Hindlimb muscle (tissue), 1 donor: ENCODE data around the gene BLVRA. TPM values are rescaled to one million over a fixed set of nuclear protein-coding genes. Genes with fewer than 3 reads are reported as not detected.
"Not testable (repeated sequence)": the region's sequence is repeated elsewhere in the genome, so short reads cannot be mapped to it uniquely, and the experiment has no call there.

Experiments
- DNase-seq: peaks from one replicate; pipeline ENCODE4 v3.0.0-alpha.2; 2013
- polyA plus RNA-seq: library from polyadenylated mRNA; unstranded; fragments of 120-200 nt; gene quantifications from one replicate; pipeline ENCODE4 v1.2.1, GENCODE V29; 2013; ENCODE audit not compliant: insufficient read length

The BLVRA gene, protein sequence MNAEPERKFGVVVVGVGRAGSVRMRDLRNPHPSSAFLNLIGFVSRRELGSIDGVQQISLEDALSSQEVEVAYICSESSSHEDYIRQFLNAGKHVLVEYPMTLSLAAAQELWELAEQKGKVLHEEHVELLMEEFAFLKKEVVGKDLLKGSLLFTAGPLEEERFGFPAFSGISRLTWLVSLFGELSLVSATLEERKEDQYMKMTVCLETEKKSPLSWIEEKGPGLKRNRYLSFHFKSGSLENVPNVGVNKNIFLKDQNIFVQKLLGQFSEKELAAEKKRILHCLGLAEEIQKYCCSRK
- polyA plus RNA-seq, result 29.3 TPM

DNA sequence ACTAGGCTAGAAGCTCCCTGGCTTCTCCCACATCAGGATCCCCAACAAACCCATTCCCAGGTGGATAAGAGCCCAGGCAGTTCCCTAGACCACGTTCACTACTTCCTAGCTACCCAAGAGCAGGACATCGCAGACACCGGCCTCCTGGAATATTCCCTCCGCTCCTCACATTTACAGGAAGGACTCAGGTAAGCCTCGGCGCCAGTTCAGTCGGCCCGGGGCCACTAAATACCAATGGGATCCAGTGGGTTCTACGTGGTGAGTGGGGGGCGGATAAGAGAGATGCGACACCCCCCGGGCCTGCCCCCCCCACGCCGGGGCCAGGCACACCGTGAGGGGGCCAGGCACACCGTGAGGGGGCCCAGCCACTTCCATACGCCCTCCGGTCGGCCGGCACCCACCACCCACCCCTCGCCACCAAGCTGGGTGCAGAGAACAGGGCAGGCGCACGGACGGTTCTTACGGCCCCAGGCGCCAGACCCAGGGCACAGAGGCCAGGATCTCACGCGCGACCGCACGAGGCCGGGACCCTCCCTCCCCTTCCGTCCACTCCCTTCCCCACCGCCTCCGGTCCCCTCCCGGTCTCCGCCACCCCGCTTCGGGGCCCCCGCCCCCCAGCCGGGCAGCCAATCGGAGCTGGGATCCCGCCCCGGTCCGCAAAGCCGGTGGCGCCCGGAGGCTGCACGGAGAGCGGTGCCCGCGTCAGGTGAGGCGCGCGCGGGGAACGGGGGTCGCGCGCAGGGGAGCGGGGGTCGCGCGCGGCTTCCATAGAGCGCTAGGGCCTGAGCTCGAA lies at the start of gene BLVRA:
TSS of gene BLVRA (plus strand) at position 652 of the 793 bp plus-strand sequence. CDS start 12,479 bp downstream, outside the sequence.
- peak; percentile 72 for DNase-seq

DNA sequence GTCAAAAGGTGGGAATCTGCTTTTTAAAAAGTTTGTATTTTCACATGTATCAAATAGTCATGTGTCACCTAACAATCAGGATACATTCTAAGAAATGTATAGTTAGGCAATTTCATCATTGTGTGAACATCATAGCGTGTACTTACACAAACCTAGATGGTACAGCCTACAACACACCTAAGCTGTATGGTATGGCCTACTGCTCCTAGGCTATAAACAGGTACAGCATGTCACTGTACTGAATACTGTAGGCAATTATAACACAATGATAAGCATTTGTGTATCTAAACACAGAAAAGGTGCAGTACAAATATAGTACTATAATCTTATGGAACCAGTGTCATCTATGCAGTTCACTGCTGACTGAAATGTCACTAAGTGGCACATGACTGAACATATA lies 47.0 kb upstream of the BLVRA start:
- DNase-seq, result no peak

DNA sequence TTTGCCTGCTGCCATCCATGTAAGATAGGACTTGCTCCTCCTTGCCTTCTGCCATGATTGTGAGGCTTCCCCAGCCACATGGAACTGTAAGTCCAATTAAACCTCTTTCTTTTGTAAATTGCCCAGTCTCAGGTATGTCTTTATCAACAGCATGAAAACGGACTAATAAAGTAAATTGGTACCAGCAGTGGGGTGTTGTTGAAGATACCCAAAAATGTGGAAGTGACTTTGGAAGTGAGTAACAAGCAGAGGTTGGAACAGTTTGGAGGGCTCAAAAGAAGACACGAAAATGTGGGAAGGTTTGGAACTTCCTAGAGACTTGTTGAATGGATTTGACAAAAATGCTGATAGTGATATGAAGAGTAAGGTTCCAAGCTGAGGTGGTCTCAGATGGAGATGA lies 42.5 kb upstream of the BLVRA start:
- not testable (repeated sequence) for DNase-seq

DNA sequence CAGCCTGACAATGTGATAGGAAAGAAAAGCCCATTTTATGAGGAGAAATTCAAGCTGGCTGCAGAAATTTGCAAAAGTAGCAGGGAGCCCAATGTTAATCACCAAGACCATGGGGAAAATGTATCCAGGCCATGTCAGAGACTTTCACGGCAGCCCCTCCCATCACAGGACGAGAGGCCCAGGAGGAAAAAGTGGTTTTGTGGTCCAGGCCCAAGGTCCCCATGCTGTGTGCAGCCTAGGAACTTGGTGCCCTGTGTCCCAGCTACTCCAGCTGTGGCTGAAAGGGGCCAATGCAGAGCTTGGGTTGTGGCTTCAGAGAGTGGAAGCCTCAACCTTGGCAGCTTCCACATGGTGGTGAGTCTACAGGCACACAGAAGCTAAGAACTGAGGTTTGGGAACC lies 41.9 kb upstream of the BLVRA start:
- no peak for DNase-seq

DNA sequence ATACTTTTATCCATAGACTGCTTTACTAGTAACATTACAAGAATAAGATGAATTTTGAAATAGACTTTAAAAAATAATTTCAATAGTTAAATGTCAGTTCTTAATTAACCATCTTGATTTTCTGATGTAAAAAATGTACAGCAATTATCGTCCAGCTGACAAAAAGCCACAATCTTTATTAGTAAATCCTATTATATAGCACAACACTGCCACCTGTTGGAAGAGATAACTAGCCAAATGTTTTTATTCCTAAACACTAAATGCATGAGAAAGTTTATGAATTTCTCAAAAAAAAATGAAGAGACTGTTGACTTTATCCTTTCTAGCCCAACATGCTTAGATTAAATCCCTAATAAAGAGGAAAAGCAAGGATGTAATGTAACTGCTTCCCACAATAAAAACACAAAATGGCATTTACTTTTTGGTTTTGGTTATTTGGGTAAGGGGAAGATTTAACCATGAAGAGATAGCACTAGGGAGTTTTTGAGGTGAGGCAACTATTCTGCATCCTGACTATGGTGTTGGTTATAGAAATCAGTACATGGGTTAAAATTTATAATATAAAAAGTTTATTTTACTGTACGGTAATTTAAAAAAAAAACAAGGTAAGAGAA lies 37.2 kb upstream of the BLVRA start:
- DNase-seq, result peak; percentile 42

DNA sequence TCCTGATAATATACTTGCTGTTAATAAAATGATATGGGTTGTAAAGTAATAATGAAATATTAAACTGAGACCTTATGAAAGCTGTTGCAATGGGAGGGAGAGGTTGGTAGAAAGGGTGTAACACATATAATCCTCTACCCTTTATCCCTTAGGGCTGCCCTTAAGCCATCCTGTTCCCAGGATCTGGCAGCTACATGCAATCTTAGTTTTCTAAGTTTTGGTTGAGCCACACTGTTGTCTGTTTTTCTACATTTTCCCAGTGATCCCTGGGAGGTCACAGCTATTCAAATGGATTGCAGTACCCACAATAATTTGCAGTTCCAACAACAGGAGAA lies 35.5 kb upstream of the BLVRA start:
- no peak for DNase-seq

DNA sequence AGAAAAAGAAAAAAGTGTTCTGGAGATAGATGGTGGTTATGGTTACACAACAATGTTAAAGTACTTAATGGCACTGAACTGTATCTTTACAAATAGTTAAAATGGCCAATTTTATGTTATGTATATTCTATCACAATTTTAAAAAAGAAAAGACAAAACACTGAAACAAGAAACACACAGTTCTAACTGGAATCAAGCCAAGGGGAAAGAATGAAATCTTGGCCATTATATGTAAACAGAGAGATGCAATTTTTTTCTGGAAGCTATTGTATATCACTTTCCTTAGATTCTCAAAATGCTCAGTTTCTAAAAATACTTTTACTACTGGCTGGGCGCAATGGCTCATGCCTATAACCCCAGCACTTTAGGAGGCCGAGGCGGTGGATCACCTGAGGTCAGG lies 33.2 kb upstream of the BLVRA start:
- DNase-seq, result no peak

DNA sequence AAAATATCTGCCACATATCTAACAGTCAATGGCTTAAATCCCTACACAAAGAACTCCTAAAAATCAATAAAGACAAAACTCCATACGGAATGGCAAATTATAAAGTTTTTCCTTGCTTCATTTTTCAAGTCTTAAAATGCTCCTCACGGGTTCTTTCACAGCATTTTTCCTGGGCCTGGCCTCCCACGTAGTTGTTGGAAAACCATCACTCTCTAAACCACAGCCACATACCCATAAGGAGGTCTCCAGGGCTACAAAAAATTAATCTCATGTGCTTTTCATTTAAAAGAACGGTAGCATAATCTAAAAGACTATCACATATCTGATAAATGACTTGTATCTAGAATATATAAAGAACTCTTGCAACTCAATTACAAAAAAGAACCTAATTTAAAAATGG lies 32.0 kb upstream of the BLVRA start:
- no peak for DNase-seq

DNA sequence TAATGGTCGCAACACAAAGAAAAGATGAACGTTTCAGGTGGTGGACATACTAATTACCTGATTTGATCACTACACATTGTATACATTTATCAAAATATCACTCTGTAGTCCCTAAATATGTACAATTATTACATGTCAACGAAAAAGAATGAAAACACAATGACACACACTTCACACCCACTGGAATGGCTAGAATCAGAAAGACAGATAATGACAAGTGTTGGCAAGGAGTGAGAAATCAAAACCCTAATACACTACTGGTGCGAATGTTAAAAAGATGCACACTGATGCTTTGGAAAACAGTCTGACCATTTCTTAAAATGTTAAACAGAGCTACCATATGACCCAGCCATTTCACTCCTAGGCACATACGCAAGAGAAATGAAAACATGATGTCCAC lies 31.5 kb upstream of the BLVRA start:
- no peak for DNase-seq

DNA sequence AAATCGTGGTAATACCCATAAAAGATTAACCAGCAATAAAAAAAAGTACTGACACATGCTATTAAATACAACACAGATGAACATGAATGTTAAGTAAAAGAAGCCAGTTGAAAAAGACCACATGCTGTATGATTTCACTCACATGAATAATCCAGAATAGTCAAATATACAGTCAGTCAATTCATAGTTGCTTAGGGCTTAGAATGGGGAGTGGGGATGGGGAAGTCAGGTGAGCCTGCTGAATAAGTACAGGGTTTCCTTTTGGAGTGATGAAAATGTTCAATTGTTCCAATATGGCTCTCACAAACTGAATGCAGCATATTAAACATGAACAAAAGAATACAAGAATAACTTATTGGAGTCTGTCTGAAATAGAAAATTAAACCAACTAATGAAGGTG lies 31.0 kb upstream of the BLVRA start:
- DNase-seq, result no peak

DNA sequence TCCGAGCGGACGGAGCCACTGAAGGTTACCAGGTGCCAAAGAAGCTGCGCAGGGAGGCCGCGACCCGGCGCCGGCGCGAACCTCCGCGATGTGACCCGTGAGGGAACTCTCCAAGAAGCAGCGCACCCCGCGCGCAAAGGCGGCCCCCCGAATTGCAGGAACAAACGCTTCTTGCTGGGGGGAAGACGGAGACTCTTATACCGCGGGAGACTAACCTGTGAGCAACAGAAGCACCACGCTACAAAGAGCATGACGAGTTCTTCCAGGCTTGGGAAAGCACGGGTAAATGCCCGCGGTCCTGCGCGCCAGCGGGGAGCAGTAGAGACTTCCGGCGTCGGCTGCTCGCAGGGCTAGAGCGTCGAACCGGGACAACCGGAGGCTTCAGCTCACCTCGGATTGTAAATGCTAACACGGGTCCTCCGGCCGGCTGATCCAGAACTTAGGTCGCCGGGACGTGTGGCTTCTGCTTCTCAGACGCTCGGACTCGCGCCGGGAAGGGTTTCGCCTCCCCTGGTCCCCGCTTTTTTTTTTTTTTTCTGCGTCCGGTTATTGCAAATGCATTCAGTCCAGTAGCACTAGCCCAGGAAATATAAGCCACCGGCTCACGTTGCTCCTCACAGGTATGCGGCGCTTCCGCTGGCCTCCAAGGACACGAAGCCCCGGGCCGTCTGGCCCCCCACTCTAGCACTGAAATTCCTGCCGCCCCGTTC lies 29.1 kb upstream of the BLVRA start, which contains the start of gene COA1:
TSS of gene COA1 (minus strand) at position 310 of the 710 bp plus-strand sequence. CDS start 80,909 bp downstream, outside the sequence.
- DNase-seq, result peak; percentile 91

DNA sequence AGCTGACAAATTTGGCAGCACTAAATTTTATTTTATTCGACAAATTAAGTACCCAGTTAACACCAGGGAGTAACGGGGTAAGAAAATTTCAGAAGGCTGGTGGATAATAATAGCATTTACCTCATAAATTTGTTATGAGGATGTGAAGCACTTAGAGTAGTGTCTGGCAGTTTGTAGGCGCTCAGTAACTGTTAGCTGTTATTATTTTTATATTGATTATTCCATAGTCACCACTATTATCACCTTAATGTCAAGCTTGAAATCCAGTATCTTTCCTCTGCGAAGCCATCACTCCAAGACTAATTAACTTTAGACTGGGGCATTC lies 28.6 kb upstream of the BLVRA start:
- no peak for DNase-seq

DNA sequence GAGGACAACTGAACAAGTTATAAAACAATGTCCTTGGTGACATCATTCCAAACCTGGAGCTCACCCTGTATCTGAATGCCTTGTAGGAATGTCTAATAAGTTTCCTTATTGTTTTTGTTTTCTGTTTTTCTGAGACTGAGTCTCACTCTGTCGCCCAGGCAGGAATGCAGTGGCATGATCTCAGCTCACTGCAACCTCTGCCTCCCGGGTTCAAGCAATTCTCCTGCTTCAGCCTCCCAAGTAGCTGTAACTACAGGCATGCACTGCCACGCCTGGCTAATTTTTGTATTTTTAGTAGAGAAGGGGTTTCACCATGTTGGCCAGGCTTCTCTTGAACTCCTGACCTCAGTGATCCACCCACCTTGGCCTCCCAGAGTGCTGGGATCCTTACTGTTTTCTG lies 27.0 kb upstream of the BLVRA start:
- not testable (repeated sequence) for DNase-seq

DNA sequence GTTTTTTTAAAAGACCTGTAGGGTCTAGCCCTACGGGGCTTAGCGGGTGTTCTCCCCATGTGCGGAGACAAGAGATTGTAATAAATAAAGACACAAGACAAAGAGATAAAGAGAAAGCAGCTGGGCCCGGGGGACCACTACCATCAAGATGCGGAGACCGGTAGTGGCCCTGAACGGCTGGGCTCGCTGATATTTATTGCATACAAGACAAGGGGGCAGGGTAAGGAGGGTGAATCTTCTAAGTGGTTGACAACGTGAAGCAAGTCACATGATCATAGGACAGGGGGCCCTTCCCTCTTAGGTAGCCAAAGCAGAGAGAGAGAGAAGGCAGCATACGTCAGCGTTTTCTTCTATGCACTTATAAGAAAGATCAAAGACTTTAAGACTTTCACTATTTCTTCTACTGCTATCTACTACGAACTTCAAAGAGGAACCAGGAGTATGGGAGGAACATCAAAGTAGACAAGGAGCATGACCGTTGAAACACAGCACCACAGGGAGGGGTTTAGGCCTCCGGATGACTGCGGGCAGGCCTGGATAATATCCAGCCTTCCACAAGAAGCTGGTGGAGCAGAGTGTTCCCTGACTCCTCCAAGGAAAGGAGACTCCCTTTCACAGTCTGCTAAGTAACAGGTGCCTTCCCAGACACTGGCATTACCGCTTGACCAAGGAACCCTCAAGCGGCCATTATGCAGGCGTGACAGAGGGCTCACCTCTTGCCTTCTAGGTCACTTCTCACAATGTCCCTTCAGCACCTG lies 23.7 kb upstream of the BLVRA start:
- not testable (repeated sequence) for DNase-seq

DNA sequence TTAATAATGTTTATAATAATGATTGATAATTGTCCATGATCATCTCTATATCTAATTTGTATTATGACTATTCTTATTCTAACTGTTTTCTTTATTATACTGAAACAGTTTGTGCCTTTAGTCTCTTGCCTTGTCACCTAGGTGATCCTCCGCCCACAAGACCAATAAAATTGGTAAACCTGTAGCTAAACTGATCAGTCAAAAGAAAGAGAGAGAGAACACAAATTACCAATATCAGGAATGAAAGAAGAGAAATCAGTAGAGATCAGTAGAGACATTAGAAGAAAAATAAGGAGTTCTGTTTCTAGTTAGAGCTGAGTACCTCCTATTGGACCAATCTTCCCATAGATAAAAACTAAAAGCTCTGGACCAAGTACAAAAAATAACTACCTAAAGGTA lies 23.1 kb upstream of the BLVRA start:
- no peak for DNase-seq

DNA sequence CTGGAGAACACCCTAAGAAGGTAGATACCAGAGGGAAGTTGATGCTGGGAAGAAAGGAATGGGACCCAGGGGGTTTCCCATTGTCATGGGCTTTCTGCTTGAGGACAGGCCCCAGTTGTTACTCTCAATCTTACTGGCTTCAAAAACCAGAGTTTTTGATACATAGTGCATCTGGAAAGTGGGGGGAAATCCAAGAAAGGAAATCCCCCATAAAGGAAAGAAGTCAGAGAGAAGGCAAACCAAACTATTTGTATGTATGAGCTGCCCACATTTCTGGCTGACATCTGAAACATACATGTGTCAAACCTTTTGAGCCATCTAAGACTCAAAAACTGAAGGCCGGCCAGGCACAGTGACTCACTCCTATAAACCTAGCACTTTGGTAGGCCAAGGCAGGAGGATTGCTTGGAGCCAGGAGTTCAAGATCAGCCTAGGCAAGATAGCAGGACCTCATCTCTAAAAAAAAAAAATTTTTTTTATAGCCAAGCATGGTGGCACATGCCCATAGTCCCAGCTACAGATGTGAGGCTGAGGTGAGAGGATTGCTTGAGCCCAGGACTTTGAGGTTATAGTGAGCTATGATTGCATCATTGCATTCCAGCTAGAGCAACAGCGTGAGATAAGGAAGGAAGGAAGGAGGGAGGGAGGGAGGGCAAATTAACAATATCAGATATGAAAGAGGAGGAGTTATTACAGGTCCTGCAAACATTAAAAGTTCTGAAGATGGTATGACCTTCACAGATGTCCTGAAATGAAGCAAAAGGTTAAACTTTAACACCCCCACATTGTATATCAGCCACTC lies 22.5 kb upstream of the BLVRA start:
- no peak for DNase-seq

DNA sequence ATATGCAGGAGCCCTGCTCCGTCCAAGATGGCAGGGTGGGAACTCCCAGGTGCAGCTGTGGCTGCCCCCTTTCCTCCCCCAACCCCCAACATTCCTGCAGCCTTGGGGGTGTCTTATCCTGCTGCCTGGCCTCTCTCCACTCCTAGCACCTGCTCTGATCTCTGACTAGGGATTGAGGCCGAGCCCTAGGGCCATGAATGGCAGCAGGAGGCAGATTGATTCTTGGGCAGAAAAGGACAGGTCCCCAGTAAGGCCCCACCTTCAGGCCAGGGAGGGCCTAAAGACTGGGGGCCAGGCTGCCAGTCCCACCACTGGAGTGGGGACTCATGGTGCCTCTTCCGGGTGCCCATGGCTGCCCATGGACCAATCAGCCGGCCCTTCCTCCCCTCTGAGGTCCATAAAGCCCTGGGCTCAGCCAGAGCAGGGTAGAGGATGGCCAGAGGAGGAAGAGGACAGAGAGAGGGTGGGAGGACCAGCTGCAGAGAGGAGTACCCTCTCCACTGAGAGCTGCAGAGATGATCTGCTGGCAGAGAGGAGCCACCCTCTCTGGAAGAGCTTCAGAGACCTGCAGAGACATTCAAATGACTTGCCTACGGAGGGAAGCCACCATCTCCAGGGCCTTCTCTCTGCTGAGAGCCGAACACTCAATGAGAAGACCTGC lies 20.9 kb upstream of the BLVRA start:
- no peak for DNase-seq

DNA sequence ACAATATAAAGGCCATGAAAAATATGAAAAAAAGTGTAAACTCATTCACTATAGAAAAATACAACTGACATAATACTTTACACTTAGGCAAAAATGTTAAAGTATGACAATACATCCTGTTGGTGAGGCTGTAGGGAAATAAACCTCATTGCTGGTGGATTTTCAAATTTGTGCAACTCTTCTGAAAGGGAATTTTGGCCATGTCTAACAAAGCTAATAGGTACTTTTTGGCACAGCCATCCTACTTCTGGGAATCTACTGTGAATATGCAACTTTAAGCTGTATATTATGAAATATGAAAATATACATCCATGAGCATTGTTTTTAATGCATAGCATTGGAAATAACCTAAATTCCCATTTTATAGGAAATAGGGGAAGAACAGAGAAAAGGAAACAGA lies 15.8 kb upstream of the BLVRA start:
- no peak for DNase-seq

DNA sequence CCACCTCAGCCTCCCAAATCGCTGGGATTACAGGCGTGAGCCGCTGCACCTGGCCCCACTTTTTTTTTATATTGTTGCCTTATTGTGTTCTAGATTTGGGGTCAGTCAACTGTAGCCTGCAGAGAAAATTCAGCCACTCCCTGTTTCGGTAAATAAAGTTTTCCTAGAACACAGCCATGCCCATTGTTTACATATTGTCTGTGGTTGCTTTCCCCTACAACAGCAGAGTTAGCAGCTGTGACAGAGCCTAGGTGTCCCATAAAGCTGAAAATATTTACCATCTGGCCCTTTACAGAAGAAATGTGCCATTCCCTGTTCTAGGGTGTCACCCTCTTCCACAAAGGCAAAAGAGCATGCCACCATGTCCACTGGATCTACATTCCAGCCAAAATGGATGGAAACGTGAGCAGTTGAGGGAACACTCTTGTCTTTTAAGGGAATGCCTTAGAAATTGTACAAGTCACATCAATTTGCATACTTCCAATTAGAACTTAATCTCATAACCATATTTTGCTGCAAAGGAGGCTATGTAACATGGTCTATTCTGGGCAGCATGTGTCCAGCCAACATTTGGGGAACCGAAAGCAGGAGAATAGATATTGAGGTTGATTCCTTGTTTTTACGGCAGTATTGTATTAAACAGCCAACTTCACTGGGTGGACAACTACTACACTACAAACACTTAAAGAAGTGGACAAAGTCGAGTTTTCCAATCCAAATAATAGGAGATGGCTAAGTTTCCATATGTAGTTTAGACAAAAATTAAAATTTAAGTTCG lies 11.0 kb upstream of the BLVRA start:
- no peak for DNase-seq

DNA sequence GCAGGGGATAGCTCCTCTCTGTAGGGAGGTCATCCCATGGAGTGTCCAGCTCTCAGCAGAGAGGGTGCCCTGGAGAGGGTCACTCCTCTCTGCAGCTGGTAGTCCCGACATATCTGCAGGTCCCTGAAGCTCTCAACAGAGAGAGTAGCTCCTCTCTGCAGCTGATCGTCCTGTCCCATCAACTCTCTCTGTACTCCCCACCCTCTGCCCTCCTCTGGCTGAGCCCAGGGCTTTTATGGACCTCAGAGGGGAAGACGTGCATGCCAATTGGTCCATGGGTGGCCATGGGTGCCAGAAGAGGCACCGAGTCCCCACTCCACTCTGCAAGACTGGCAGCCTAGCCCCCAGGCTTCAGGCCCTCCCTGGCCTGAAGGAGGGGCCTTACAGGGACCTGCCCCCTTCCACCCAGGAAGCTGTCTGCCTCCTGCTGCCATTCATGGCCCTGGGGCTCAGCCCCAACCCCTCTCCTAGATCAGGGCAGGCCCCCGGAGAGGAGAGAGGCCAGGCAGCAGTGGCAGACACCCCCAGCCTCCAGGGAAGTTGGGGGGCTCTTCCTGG lies 9.0 kb upstream of the BLVRA start:
- no peak for DNase-seq
